ENCODE results near the gene SEC14L1.
"Not testable (repeated sequence)": the region's sequence is repeated elsewhere in the genome, so short reads cannot be mapped to it uniquely, and the experiment has no call there.

SEC14L1 gene

GRCh38 chr17:77245162-77245926, 104.6 kb downstream of the SEC14L1 start:
- no peak for DNase-seq

- no peak for DNase-seq
Measured at GRCh38 chr17:77246110-77247047, 105.6 kb downstream of the SEC14L1 start.

GRCh38 chr17:77247048-77247541, 106.3 kb downstream of the SEC14L1 start:
- DNase-seq = peak; percentile 73 to 93

GRCh38 chr17:77247609-77248008, 106.8 kb downstream of the SEC14L1 start:
- DNase-seq = no peak

- DNase-seq = no peak
Measured at GRCh38 chr17:77248216-77249114, 107.7 kb downstream of the SEC14L1 start.

GRCh38 chr17:77251622-77252183, 110.9 kb downstream of the SEC14L1 start:
- no peak for DNase-seq

GRCh38 chr17:77252306-77252705, 111.5 kb downstream of the SEC14L1 start:
- not testable (repeated sequence) for DNase-seq

GRCh38 chr17:77253611-77254051, 112.9 kb downstream of the SEC14L1 start:
- no peak for DNase-seq

- no peak for DNase-seq
Measured at GRCh38 chr17:77254951-77255825, 114.4 kb downstream of the SEC14L1 start.

GRCh38 chr17:77255970-77256369, 115.2 kb downstream of the SEC14L1 start:
- DNase-seq = not testable (repeated sequence)

GRCh38 chr17:77256710-77257109, 115.9 kb downstream of the SEC14L1 start:
- no peak for DNase-seq

GRCh38 chr17:77257169-77257568, 116.4 kb downstream of the SEC14L1 start:
- no peak for DNase-seq

GRCh38 chr17:77257596-77258458, 117.1 kb downstream of the SEC14L1 start:
- no peak for DNase-seq

- DNase-seq = no peak
Measured at GRCh38 chr17:77258638-77259037, 117.9 kb downstream of the SEC14L1 start.

- no peak for DNase-seq
Measured at GRCh38 chr17:77264617-77265230, 124.0 kb downstream of the SEC14L1 start.

- DNase-seq = no peak
Measured at GRCh38 chr17:77266213-77266612, 125.4 kb downstream of the SEC14L1 start.

All from NCI-H446 (cell line).